Neural cell (in vitro differentiated cells): ENCODE results near the gene IREB2.

Experiments used
- EP300 ChIP-seq: fragments of 450-650 bp; conservative IDR thresholded peaks from 2 replicates; pipeline ENCODE4 v1.6.1; 2014; ENCODE audit warnings: antibody characterized with exemption, mild to moderate bottlenecking, moderate library complexity; ENCODE audit not compliant: poor library complexity, severe bottlenecking
- MXI1 ChIP-seq: fragments of 450-650 bp; conservative IDR thresholded peaks from 2 replicates; pipeline ENCODE4 v1.6.1; 2014; ENCODE audit warnings: antibody characterized with exemption, mild to moderate bottlenecking; ENCODE audit not compliant: poor library complexity, severe bottlenecking
- TF ChIP-seq, protein P1 (sequence below): fragments of 450-650 bp; IDR thresholded peaks from 2 replicates; pipeline ENCODE4 v1.5.1; 2014; ENCODE audit warnings: antibody characterized with exemption, mild to moderate bottlenecking, moderate library complexity; ENCODE audit not compliant: poor library complexity, severe bottlenecking
- TF ChIP-seq, protein P2 (sequence below): IDR thresholded peaks from 2 replicates; pipeline ENCODE4 v1.6.1; 2012; ENCODE audit warnings: borderline replicate concordance

DNA sequence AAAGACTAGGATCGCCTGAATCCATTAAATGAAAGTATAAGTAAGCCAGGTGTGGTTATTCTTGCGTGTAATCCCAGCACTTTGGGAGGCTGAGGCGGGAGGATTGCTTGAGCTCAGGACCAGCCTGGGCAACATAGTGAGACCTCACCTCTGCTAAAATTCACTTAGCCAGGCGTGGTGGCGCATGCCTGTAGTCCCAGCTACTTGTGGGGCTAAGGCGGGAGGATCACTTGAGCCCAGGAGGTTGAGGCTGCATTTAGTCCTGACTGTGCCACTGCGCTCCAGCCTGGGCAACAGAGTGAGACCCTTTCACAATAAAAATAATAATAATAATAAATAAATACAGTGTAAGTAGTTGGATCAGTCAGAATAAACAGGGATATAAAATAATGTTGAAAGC lies 43.9 kb downstream of the IREB2 start:
- TF ChIP-seq, protein P1, sequence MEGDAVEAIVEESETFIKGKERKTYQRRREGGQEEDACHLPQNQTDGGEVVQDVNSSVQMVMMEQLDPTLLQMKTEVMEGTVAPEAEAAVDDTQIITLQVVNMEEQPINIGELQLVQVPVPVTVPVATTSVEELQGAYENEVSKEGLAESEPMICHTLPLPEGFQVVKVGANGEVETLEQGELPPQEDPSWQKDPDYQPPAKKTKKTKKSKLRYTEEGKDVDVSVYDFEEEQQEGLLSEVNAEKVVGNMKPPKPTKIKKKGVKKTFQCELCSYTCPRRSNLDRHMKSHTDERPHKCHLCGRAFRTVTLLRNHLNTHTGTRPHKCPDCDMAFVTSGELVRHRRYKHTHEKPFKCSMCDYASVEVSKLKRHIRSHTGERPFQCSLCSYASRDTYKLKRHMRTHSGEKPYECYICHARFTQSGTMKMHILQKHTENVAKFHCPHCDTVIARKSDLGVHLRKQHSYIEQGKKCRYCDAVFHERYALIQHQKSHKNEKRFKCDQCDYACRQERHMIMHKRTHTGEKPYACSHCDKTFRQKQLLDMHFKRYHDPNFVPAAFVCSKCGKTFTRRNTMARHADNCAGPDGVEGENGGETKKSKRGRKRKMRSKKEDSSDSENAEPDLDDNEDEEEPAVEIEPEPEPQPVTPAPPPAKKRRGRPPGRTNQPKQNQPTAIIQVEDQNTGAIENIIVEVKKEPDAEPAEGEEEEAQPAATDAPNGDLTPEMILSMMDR = no peak
- TF ChIP-seq EP300 = no peak
- TF ChIP-seq MXI1 = no peak
- TF ChIP-seq, protein P2, sequence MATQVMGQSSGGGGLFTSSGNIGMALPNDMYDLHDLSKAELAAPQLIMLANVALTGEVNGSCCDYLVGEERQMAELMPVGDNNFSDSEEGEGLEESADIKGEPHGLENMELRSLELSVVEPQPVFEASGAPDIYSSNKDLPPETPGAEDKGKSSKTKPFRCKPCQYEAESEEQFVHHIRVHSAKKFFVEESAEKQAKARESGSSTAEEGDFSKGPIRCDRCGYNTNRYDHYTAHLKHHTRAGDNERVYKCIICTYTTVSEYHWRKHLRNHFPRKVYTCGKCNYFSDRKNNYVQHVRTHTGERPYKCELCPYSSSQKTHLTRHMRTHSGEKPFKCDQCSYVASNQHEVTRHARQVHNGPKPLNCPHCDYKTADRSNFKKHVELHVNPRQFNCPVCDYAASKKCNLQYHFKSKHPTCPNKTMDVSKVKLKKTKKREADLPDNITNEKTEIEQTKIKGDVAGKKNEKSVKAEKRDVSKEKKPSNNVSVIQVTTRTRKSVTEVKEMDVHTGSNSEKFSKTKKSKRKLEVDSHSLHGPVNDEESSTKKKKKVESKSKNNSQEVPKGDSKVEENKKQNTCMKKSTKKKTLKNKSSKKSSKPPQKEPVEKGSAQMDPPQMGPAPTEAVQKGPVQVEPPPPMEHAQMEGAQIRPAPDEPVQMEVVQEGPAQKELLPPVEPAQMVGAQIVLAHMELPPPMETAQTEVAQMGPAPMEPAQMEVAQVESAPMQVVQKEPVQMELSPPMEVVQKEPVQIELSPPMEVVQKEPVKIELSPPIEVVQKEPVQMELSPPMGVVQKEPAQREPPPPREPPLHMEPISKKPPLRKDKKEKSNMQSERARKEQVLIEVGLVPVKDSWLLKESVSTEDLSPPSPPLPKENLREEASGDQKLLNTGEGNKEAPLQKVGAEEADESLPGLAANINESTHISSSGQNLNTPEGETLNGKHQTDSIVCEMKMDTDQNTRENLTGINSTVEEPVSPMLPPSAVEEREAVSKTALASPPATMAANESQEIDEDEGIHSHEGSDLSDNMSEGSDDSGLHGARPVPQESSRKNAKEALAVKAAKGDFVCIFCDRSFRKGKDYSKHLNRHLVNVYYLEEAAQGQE = no peak
